Caco-2 (cell line): ENCODE measurements around the gene ETFDH. TPM values are rescaled to one million over a fixed set of nuclear protein-coding genes. Genes with fewer than 3 reads are reported as not detected.

Experiments used
- BruUV-seq: library from RNA; stranded (reverse); fragments of 400-500 nt; replicated peaks from 2 replicates; lab custom pipeline; 2021; lab: Mats Ljungman, UMichigan
- CTCF ChIA-PET: fragments of 300-600 bp; sonication (Branson Sonifier 250); formaldehyde crosslinking; loops from one replicate; lab custom pipeline; 2022; ENCODE audit warnings: antibody characterized with exemption; lab: Charles Lee
- POLR2A ChIA-PET: fragments of 300-600 bp; sonication (Branson Sonifier 250); formaldehyde crosslinking; loops from one replicate; lab custom pipeline; 2022; ENCODE audit warnings: antibody characterized with exemption; lab: Charles Lee
- DNase-seq, 2 experiments: peaks; one replicate each; pipeline versions ENCODE4 v3.0.0 to v3.0.0-alpha.2; 2020 to 2022
- H3K27me3 ChIP-seq: replicated peaks from 2 replicates; pipeline ENCODE4 v1.6.0; 2011; ENCODE audit warnings: low read length; ENCODE audit not compliant: control insufficient read depth, insufficient read depth
- H3K36me3 ChIP-seq: 2 replicates; pipeline ENCODE4 v1.5.1; 2011; ENCODE audit warnings: low read length; ENCODE audit not compliant: control insufficient read depth, insufficient read depth
- H3K4me1 ChIP-seq: fragments of 250-450 bp; sonication (Bioruptor Pico); 2 replicates; pipeline ENCODE4 v1.5.1; 2020; ENCODE audit warnings: mild to moderate bottlenecking
- H3K4me3 ChIP-seq: 2 replicates; pipeline ENCODE4 v1.5.1; 2011; ENCODE audit warnings: low read depth, mild to moderate bottlenecking, control low read depth, low read length
- H3K9me3 ChIP-seq: fragments of 250-450 bp; sonication (Bioruptor Pico); 2 replicates; pipeline ENCODE4 v1.5.1; 2020; ENCODE audit warnings: mild to moderate bottlenecking, moderate library complexity
- H3K27ac Mint-ChIP-seq: one replicate; pipeline ENCODE4 v1.8.0; 2022; ENCODE audit warnings: mixed read lengths; ENCODE audit not compliant: unreplicated experiment
- H3K27me3 Mint-ChIP-seq: one replicate; pipeline ENCODE4 v1.8.0; 2022; ENCODE audit warnings: mixed read lengths; ENCODE audit not compliant: insufficient read depth, unreplicated experiment
- H3K36me3 Mint-ChIP-seq: one replicate; pipeline ENCODE4 v1.8.0; 2022; ENCODE audit warnings: mild to moderate bottlenecking, mixed read lengths; ENCODE audit not compliant: insufficient read depth, unreplicated experiment
- H3K4me1 Mint-ChIP-seq: one replicate; pipeline ENCODE4 v1.8.0; 2022; ENCODE audit warnings: low read depth, mixed read lengths; ENCODE audit not compliant: unreplicated experiment
- H3K4me3 Mint-ChIP-seq: one replicate; pipeline ENCODE4 v1.8.0; 2022; ENCODE audit warnings: mild to moderate bottlenecking, moderate library complexity, mixed read lengths; ENCODE audit not compliant: unreplicated experiment
- H3K9me3 Mint-ChIP-seq: one replicate; pipeline ENCODE4 v1.8.0; 2022; ENCODE audit warnings: mixed read lengths; ENCODE audit not compliant: unreplicated experiment
- intact Hi-C: fragments of 100-400 bp; cut with micrococcal nuclease; formaldehyde crosslinking; loops from one replicate; pipeline ENCODE4 v1.10.0; 2022; ENCODE audit not compliant: unreplicated experiment
- total RNA-seq: library from RNA; stranded (reverse); gene quantifications from 2 replicates; pipeline ENCODE4 v1.2.3, GENCODE V29; 2022
- TF ChIP-seq, protein P1 (sequence below), 2 experiments: fragments of 200-600 bp in 1 of 2; IDR thresholded peaks; 1 replicate in 1 of 2; 2 replicates in 1 of 2; pipeline versions ENCODE4 v1.5.1 to v1.8.0; 2011 to 2022; ENCODE audit warnings: antibody characterized with exemption in 1 of 2, control low read depth in 1 of 2, inconsistent platforms in 1 of 2, low read depth in 1 of 2, low read length in 1 of 2, mild to moderate bottlenecking in 1 of 2, moderate library complexity in 1 of 2; ENCODE audit not compliant: insufficient read depth in 1 of 2, severe bottlenecking in 1 of 2, unreplicated experiment in 1 of 2

Gene ETFDH
- total RNA-seq, 1 experiment from 2014 or later, result 6.4 TPM

GRCh38 chr4:158664806-158665205 is 7.3 kb upstream of the ETFDH start:
- Mint-ChIP-seq H3K27me3 (no peaks in the 10 kb centered on the region), H3K4me3 (no peak overlapping the region), H3K4me1 (peaks cover 7% of the 10 kb centered on the region), H3K36me3 (peaks cover 11% of the 10 kb centered on the region), H3K9me3 (no peaks in the 10 kb centered on the region), H3K27ac (no peak overlapping the region)
- CTCF ChIA-PET, result no interaction called here
- DNase-seq, result no peak
- Histone ChIP-seq H3K36me3 (no peaks in the 10 kb centered on the region), H3K27me3 (no peaks in the 10 kb centered on the region), H3K4me1 (no peaks in the 10 kb centered on the region), H3K9me3 (no peaks in the 10 kb centered on the region), H3K4me3 (no peak overlapping the region)
- POLR2A ChIA-PET, result no interaction called here
- no TSS peak for BruUV-seq
- TF ChIP-seq, protein P1, sequence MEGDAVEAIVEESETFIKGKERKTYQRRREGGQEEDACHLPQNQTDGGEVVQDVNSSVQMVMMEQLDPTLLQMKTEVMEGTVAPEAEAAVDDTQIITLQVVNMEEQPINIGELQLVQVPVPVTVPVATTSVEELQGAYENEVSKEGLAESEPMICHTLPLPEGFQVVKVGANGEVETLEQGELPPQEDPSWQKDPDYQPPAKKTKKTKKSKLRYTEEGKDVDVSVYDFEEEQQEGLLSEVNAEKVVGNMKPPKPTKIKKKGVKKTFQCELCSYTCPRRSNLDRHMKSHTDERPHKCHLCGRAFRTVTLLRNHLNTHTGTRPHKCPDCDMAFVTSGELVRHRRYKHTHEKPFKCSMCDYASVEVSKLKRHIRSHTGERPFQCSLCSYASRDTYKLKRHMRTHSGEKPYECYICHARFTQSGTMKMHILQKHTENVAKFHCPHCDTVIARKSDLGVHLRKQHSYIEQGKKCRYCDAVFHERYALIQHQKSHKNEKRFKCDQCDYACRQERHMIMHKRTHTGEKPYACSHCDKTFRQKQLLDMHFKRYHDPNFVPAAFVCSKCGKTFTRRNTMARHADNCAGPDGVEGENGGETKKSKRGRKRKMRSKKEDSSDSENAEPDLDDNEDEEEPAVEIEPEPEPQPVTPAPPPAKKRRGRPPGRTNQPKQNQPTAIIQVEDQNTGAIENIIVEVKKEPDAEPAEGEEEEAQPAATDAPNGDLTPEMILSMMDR (IDR thresholded peaks at IDR 0.05; ENCODE audit: insufficient read depth in 1 of 2, low read depth in 1 of 2, low read length in 1 of 2, severe bottlenecking in 1 of 2, unreplicated experiment in 1 of 2), result no peak
- intact Hi-C loops, result no loop called here

DNA sequence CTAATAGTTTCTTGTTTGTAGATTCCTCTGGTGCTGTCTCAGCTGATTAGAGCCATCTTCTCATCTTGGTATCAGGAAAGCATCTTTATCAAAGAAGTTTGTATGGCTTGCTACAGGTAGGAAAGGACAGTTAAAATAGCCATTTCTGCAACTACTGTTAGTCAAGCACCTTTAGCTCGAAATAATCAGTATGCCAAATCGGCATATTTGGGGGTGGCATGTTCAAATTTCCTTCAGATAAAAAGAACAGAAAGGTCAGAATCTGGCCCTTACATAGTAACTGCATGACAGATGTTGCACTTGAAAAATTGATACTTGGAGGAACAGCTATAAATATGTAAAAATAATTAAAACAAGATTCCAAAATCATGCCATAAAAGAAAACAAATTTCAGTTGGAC is 5.2 kb upstream of the ETFDH start:
- no peaks in the 10 kb centered on the region for H3K27me3 Mint-ChIP-seq
- no peak overlapping the region for H3K4me3 Mint-ChIP-seq
- Histone ChIP-seq H3K27me3 (no peaks in the 10 kb centered on the region), H3K4me3 (no peak overlapping the region), H3K36me3 (no peaks in the 10 kb centered on the region), H3K4me1 (0 out of 2 replicates have a peak, but pooled peaks cover 3% of the 10 kb centered on the region), H3K9me3 (no peaks in the 10 kb centered on the region)
- no TSS peak for BruUV-seq
- TF ChIP-seq, protein P1 (IDR thresholded peaks at IDR 0.05; ENCODE audit: insufficient read depth in 1 of 2, low read depth in 1 of 2, low read length in 1 of 2, severe bottlenecking in 1 of 2, unreplicated experiment in 1 of 2), result no peak
- H3K27ac Mint-ChIP-seq, result no peak overlapping the region
- intact Hi-C loops, result loop anchor here (1.0 kb wide), 1 partner anchor 56 kb away; the partner anchor contains the start of gene PPID
- DNase-seq, result no peak
- ChIA-PET POLR2A (no interaction called here), CTCF (interaction anchor here (0.7 kb wide), 1 partner anchor 264 kb away, joined by 3 read pairs; no protein-coding TSS in a partner anchor)
- H3K4me1 Mint-ChIP-seq, result peaks cover 14% of the 10 kb centered on the region
- no peaks in the 10 kb centered on the region for H3K9me3 Mint-ChIP-seq
- H3K36me3 Mint-ChIP-seq, result peaks cover 15% of the 10 kb centered on the region

DNA sequence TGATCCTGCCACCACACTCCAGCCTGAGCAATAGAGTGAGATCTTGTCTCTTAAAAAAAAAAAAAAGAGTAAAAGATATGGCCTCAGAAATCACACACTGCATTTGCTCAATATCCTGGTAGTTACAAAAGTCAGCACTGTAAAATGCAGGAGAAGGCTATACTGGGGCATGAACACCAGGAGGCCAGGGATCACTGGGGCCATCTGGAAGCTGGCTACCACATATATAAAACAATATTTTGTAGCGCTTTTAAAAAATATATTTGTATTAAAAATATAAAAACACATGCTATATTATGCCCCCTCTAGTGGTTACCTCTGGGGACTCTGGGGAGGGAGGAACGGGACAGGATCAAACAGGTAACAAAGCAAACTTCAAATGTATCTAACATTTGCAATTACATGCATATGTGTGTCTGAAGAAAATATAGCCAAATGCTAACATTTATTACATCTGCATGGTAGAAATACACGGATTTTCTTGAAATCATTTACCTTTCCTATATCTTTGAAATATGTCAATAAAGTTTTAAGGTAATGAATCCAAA is 4.4 kb upstream of the ETFDH start:
- Mint-ChIP-seq H3K4me1 (peaks cover 14% of the 10 kb centered on the region), H3K27me3 (no peaks in the 10 kb centered on the region), H3K36me3 (peaks cover 20% of the 10 kb centered on the region), H3K27ac (no peak overlapping the region), H3K9me3 (no peaks in the 10 kb centered on the region), H3K4me3 (no peak overlapping the region)
- DNase-seq, result peak in 1 of 2 experiments; percentile 59
- no peaks in the 10 kb centered on the region for H3K9me3 ChIP-seq
- ChIA-PET POLR2A (no interaction called here), CTCF (interaction anchor here (0.7 kb wide), 1 partner anchor 265 kb away, joined by 3 read pairs; no protein-coding TSS in a partner anchor)
- TF ChIP-seq, protein P1 (IDR thresholded peaks at IDR 0.05; ENCODE audit: insufficient read depth in 1 of 2, low read depth in 1 of 2, low read length in 1 of 2, severe bottlenecking in 1 of 2, unreplicated experiment in 1 of 2), result peak; percentile 69 to 76
- no peak overlapping the region for H3K4me3 ChIP-seq
- BruUV-seq, result no TSS peak
- H3K36me3 ChIP-seq, result no peaks in the 10 kb centered on the region
- H3K4me1 ChIP-seq, result 0 out of 2 replicates have a peak, but pooled peaks cover 3% of the 10 kb centered on the region
- no peaks in the 10 kb centered on the region for H3K27me3 ChIP-seq
- intact Hi-C loops, result loop anchor here (1.0 kb wide), 1 partner anchor 56 kb away; the partner anchor contains the start of gene PPID
